Adrenal gland (tissue), 5 donors: ENCODE measurements around the gene MICU1.

Experiments
- CTCF ChIP-seq, 6 experiments: fragments of 450-650 bp in 4 of 6; fragments of 200-600 bp in 2 of 6; sonication (generic) in 1 of 6; IDR thresholded peaks; 1 replicate in 5 of 6; 2 replicates in 1 of 6; pipeline versions ENCODE4 v1.5.1 to v1.8.0; 2016 to 2021; ENCODE audit warnings: antibody characterized with exemption in 6 of 6, mild to moderate bottlenecking in 2 of 6, moderate library complexity in 1 of 6
- POLR2A ChIP-seq, 2 donors: fragments of 450-650 bp; IDR thresholded peaks; one replicate each; pipeline ENCODE4 v1.6.1; 2017; ENCODE audit warnings: antibody characterized with exemption in 2 of 2, mild to moderate bottlenecking in 2 of 2, moderate library complexity in 1 of 2
- donor health status: DM: no; HTN: no; CAD: no.

- TF ChIP-seq POLR2A (IDR thresholded peaks at IDR 0.05) (no peak), CTCF (IDR thresholded peaks at IDR 0.05) (no peak)
Observed at GRCh38 chr10:72645263-72645858, 19.5 kb upstream of the MICU1 start.
